Uterus (tissue), 2 donors: ENCODE data around the gene FOXN4.

Experiments
- CTCF ChIP-seq, 4 experiments: fragments of 200-600 bp in 2 of 4; fragments of 450-650 bp in 2 of 4; sonication (generic) in 2 of 4; IDR thresholded peaks; one replicate each; pipeline ENCODE4 v1.5.1; 2016 to 2019; ENCODE audit warnings: antibody characterized with exemption in 4 of 4, mild to moderate bottlenecking in 2 of 4, moderate library complexity in 1 of 4
- POLR2A ChIP-seq, 2 donors: fragments of 450-650 bp; IDR thresholded peaks; one replicate each; pipeline ENCODE4 v1.6.1; 2016; ENCODE audit warnings: antibody characterized with exemption in 2 of 2, mild to moderate bottlenecking in 1 of 2, moderate library complexity in 1 of 2

DNA sequence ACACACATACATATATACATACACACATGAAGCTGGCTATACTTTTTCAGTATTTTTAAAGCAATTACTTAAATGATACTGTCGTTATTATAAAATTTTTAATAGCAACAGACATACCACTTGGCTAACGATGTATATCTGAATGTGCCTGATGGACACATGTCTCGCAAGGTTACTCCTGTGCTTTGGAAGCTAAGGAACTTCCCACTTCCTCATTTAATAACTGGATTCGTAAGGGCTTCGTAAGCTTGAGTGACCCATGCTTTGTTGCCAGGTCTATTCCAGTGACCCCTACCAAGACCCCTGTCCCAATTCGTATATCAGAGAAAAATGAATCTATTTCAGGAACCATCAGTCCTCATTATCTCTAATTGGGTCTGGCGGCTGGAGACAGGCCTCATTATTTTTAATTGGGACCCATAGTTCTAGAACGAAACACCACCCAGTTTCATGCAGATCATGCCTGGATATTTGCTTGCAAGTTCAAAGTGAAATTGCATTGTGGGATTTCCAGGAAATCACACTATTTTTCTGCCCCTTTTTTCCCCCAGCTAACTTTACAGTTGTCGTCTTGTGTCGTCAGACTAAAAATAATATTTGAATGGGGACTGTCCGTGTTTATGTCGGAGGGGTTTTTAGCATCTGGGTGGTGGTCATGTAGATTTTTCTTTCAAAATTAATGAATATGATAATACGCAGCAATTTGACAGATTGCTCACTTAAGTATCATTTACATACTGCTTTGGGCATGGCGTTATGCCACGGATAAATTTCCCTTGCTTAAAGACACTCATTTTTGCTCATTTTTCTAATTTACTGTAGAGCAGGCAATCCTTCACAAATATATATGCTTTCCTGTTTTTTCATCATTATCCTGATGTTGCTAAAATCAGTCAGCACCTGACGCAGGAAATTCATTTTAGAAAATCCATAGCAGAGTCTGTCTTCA, 21.5 kb upstream of the FOXN4 start:
- TF ChIP-seq POLR2A (IDR thresholded peaks at IDR 0.05) (no peak), CTCF (IDR thresholded peaks at IDR 0.05) (no peak)
